ENCODE measurements around the gene FBXW8. TPM values are rescaled to one million over a fixed set of nuclear protein-coding genes. Genes with fewer than 3 reads are reported as not detected.

Gene FBXW8
- total RNA-seq, 1 experiment from 2014 or later = 14.2 TPM

DNA sequence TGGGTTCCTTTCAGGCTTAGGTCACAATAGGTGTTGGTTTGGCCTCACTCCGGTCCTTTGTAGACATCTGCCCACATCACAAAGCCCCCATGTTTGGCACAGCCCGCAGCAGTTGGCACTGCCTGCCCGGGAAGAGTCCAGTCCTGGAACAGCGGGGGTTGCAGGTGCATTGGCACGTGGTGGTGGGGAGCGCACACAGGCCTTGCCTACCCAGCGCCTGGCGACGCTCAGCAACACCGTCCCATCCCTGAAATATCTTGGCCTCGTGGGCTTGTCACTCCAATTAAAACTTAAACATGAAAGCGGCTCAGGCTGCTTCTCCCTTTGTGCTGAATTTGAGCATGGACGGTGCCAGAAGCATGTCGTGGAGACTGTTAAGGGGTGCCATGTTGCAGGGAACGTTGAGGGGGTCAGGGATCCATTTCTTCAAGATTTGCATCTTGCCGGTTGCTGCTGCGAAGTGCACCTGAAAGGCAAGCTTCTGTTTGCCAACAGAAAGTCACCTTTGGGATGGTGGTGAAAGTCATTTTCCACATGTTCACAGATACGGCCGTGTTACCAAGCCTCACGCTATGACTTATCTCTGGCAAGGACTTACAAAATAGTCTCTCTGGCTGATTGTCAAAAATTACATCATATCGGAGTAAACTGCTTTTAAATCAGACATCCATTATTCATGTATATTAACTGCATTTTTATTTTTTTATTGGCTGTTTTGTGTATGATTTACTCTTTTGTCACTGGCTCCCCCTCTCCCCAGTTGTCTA, 91.5 kb downstream of the FBXW8 start:
- no peak for DNase-seq (ENCODE audit: low read depth, low spot score)
- in situ Hi-C loops (cut with HindIII; ENCODE audit: low pct_unique_long_range_greater_than_20kb, low sequenced_read_pairs) = loop anchor here (25.0 kb wide), 1 partner anchor 110 kb away; no protein-coding TSS in a partner anchor

DNA sequence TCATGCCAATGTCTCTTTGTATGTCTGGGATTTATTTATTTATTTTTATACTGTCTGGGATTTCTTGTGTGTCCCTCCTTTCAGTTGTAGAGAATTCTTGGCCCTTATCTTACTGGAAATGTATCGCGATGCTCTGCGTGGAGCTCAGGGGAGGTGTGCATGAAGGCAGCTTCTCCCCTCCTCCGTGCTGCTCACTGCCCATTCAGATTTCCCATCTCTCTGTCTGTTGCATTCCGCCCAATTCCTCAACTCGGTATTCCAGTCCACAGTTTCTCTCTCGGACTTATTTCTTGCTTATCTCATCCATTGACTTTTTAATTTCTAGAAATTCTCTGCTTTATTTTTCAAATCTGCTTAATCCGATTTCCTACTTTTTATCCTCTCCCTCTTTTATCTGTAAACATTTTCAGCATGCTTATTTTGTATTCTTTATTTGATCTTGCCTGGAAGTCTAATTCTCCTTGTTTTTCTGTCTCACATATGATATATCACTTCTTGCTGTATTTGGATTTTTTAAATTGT, 93.2 kb downstream of the FBXW8 start:
- no peak for DNase-seq (ENCODE audit: low read depth, low spot score)
- in situ Hi-C loops (cut with HindIII; ENCODE audit: low pct_unique_long_range_greater_than_20kb, low sequenced_read_pairs) = loop anchor here (25.0 kb wide), 1 partner anchor 108 kb away; no protein-coding TSS in a partner anchor

DNA sequence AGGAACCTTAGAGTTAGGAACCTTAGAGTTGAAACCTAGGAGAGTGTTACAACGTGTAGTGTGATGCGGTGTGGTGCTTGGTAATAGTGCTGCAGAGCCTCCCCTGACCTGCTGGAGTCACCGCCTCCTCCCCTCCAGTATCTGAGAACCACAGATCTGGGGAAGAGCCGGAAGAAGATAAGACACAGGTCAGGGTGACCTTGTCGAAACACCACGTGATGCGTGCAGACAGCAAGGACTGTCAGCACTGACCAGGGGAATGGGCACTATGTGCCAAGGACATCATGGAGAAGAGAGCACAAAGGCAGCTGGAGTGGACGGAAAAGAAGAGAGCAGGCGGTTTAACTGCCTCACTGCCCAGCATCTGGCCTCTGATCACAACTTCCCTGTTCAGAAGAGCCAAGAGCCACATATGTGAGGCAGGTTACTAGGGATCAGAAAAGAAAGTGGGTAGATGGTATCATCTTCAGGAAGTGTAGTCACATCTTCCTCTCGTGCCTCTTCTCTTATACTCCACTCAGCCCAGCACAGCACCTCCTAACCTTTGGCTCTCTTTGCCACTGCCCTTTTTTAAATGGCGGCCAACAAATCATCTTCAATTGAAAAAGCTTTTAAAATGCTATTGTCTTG, 94.8 kb downstream of the FBXW8 start:
- DNase-seq (ENCODE audit: low read depth, low spot score) = no peak
- in situ Hi-C loops (cut with HindIII; ENCODE audit: low pct_unique_long_range_greater_than_20kb, low sequenced_read_pairs) = loop anchor here (25.0 kb wide), 1 partner anchor 107 kb away; no protein-coding TSS in a partner anchor

DNA sequence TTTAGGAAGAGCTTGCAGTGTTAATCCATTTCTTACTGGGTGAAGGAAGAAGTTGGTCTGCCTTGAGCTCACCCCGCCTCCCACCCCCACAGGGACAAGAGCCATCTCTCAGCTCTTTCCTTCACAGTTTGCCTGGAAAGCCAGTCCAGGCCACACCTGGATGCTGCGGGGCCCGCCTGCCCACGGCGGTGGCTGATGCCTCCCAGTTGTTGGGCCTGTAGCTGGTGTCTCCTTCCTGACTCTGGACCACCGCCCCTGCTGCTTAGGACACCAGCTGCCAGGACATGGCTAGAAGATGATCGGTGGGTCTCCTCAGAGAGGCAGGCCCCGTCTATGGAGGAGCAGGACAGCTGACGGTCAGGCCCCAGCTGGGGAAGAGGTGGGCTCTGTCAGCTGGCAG, 95.6 kb downstream of the FBXW8 start:
- no peak for DNase-seq (ENCODE audit: low read depth, low spot score)
- in situ Hi-C loops (cut with HindIII; ENCODE audit: low pct_unique_long_range_greater_than_20kb, low sequenced_read_pairs) = loop anchor here (25.0 kb wide), 1 partner anchor 106 kb away; no protein-coding TSS in a partner anchor

DNA sequence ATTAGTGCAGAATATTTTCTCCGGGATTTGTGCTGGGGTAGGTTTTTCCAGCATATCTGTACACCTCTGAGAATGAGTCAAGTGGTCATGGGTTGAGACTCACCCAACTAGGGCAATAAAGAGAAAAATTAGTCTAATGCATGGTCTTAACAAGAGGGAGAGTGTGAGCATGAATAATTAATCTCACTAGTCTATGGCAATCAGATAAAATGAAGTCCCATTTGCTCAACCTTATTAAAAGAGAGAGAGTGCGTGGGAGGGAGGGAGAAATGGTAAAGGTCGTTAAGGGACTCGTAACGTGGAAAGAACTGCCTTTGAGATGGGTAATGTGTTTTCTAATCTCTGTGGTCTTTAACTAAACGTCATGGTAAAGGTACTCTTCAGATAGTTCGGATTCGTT, 96.8 kb downstream of the FBXW8 start:
- in situ Hi-C loops (cut with HindIII; ENCODE audit: low pct_unique_long_range_greater_than_20kb, low sequenced_read_pairs) = loop anchor here (25.0 kb wide), 1 partner anchor 105 kb away; no protein-coding TSS in a partner anchor

DNA sequence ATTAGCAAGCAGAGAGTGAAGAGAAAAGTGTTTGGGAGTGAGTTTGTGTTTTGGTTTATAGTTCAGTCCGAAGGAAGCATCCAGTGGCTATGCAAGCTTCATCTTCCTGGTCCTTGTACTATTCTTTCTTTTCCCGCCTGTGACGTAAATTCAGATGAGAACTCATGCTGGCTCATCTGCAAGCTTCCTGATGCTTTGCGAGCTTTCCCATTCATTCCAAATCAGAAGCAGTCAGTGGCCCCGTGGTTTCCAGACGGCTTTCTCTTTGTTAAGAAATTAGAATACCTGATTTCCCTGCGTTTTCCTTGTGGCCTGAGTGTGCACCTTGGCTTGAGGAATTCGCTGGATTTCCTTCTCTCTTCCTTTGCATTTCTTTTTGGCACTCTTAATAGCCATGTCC, 99.0 kb downstream of the FBXW8 start:
- in situ Hi-C loops (cut with HindIII; ENCODE audit: low pct_unique_long_range_greater_than_20kb, low sequenced_read_pairs) = loop anchor here (25.0 kb wide), 1 partner anchor 103 kb away; no protein-coding TSS in a partner anchor
- DNase-seq (ENCODE audit: low read depth, low spot score) = no peak

More for the DNA sequence above, 96.8 kb downstream of the FBXW8 start:
- no peak for DNase-seq (ENCODE audit: low read depth, low spot score)

DNA sequence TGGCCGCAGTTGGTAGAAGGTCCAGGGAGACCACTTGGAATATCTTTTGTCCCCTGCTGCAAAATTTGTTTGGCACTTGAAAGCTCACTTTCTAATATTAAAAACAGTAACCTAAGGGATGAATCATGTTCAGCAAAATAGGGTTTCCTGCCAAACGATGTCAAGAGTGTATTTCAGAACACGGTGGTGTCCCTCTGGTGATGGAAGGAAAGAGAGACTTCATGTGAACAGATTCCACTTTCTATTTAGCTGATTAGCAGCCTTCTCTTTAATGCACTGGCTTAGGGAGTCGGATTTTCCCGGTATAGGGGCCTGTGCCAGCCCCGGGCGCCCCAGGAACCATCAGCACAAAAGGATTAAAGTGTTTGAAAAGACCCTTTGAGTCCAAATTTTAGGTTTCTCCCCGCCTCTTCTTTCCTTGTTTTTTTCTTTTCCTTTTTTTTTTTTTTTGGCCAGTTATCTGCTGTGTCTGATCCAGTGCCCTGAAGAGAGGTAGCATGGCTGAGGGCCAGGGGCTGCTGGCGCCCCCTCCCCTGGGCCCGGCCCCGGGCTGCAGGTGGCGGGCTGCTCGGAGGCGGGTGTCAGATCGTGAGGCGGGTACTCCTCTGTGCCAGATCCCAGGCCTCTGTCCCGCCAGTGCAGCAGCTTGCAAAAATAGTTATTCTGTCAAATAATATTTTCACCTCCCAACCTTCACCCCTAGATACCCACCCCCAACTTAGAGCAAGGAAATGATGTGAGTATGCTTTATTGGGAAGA, 100.1 kb downstream of the FBXW8 start:
- no peak for DNase-seq (ENCODE audit: low read depth, low spot score)
- in situ Hi-C loops (cut with HindIII; ENCODE audit: low pct_unique_long_range_greater_than_20kb, low sequenced_read_pairs) = loop anchor here (25.0 kb wide), 1 partner anchor 101 kb away; no protein-coding TSS in a partner anchor

DNA sequence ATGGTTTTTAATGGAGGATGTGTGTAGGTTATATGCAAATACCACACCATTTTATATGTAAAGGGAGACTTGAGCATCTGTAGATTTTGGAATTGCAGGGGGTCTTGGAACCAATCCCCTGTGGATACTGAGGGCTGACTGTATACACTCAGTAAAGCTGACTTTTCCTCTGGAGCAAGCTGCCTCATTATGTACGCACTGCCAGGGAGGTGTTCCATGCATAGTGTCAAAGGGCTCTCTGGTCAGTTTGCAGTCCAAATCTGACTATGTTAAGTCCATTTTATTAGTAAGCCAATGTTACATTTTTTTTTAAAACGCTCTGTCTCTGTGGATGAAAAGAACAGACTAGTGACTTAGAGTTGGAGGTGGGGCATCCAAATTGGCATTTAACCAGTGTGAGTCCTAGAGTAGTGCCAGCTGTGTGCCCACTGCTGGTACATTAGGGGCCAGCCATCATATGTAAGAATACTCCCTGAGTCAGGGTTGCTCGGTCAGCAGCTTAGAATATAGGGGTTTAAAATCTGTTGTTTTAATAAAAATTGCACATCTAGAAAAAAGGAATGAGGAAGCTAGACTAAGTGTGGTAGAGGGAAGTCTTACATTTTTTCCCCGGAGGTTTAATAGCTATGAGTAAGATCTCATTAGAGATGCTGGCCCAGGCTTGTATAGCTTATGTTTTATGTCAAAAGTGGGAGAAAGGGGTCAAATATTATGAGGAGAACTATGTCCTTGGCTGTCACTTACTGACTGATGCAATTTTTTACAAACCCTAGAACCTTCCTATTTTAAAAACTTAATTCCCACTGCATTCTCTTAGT, 101.4 kb downstream of the FBXW8 start:
- no peak for DNase-seq (ENCODE audit: low read depth, low spot score)
- in situ Hi-C loops (cut with HindIII; ENCODE audit: low pct_unique_long_range_greater_than_20kb, low sequenced_read_pairs) = loop anchor here (25.0 kb wide), 1 partner anchor 100 kb away; no protein-coding TSS in a partner anchor

DNA sequence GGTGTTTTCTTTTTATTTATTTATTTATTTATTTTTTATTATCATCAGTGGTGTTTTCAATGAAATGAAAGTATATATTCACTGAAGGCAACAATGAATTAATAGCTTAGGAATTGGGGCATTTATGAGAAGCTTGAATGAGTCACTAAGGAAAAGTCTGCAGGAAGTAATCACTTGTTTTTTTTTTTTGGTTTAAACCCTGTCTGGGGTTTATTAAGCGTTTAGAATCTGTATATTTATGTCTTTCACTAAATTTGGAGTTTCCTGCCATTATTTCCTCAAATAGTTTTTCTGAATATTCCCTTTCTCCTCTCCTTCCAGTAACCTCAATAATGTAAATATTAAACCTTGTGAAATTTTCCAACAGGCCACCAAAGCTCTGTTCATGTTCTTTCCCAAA, 103.0 kb downstream of the FBXW8 start:
- no peak for DNase-seq (ENCODE audit: low read depth, low spot score)
- in situ Hi-C loops (cut with HindIII; ENCODE audit: low pct_unique_long_range_greater_than_20kb, low sequenced_read_pairs) = loop anchor here (25.0 kb wide), 1 partner anchor 99 kb away; no protein-coding TSS in a partner anchor

DNA sequence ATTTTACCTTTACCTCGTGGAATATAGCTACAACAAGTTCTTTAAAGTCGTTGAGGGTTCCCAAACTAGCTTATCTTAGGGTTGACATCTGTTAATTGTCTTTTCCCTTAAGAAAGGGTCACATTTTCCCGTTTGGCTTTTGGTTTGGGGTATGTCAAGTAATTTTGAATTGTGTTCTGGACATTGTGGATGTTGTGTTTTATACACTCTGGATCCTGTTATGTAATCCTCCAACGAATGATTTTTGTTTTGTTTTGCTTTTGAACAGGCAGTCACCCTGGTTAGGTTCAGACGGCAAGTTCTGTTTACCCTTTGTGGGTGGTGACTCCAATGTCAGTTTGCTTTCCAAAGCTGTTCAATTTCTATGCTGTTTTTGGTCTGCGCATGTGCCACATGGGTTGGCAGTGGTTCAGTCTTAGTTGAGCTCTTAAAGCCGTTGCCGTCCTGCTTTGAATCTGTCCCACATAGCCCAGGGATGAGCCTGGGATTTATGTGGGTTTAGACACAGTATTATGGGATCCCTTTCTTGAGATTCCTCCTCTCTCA, 103.7 kb downstream of the FBXW8 start:
- DNase-seq (ENCODE audit: low read depth, low spot score) = no peak
- in situ Hi-C loops (cut with HindIII; ENCODE audit: low pct_unique_long_range_greater_than_20kb, low sequenced_read_pairs) = loop anchor here (25.0 kb wide), 1 partner anchor 98 kb away; no protein-coding TSS in a partner anchor

DNA sequence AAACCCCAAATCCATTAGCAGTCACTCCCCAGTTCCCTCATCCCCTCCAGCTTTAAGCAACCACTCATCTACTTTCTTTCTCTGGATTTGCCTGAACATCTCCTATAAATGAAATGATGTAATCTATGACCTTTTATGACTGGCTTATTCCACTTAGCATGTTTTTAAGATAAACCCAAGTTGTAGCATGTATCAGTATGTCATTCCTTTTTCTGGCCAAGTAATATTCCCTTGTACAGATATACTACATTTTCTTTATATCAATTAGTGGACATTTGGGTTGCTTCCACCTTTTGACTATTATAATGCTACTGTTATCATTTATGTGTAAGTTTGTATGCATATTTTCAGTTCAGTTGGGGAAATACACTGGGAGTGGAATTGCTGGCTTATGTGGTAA, 105.1 kb downstream of the FBXW8 start:
- in situ Hi-C loops (cut with HindIII; ENCODE audit: low pct_unique_long_range_greater_than_20kb, low sequenced_read_pairs) = loop anchor here (25.0 kb wide), 1 partner anchor 96 kb away; no protein-coding TSS in a partner anchor
- no peak for DNase-seq (ENCODE audit: low read depth, low spot score)

DNA sequence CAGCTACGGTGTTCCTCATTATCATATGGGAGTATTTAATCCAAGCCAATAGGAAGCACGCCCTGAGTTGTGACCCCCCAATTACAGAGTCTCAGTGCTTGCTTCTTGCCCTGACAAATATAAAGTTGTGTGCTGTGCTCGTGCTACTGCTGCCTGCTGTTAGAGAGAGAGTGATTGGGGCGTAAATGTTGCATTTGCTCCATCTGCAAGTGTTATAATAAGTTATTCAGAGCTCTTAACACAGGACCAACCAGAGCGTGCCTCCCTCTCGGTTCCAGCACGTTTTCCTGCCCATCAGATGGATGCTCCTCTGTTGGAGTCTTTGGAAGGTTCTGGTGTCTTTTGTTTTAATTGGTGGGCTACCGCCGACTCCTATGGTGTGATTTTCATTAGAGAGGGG, 107.1 kb downstream of the FBXW8 start:
- no peak for DNase-seq (ENCODE audit: low read depth, low spot score)
- in situ Hi-C loops (cut with HindIII; ENCODE audit: low pct_unique_long_range_greater_than_20kb, low sequenced_read_pairs) = loop anchor here (25.0 kb wide), 1 partner anchor 94 kb away; no protein-coding TSS in a partner anchor

DNA sequence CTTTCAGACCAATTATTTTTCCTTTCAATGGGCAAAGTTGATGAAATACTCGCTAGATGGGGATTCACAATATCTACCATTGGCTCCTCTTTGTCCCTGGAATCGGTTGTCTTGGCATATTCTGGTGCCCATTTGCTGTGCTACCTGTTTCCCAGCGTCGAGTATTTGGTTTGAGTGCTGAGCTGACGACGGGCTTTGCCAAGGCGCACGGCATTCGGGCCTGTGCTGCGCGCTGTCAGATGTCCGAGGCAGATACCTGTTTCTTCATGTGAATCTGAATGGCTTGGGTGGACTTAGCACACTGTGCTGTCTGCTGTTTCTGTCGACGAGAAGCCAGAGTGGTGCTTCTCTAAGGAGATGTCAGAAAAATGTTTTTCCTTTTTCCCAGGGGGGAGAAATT, 107.5 kb downstream of the FBXW8 start:
- in situ Hi-C loops (cut with HindIII; ENCODE audit: low pct_unique_long_range_greater_than_20kb, low sequenced_read_pairs) = loop anchor here (25.0 kb wide), 1 partner anchor 94 kb away; no protein-coding TSS in a partner anchor
- DNase-seq (ENCODE audit: low read depth, low spot score) = no peak

DNA sequence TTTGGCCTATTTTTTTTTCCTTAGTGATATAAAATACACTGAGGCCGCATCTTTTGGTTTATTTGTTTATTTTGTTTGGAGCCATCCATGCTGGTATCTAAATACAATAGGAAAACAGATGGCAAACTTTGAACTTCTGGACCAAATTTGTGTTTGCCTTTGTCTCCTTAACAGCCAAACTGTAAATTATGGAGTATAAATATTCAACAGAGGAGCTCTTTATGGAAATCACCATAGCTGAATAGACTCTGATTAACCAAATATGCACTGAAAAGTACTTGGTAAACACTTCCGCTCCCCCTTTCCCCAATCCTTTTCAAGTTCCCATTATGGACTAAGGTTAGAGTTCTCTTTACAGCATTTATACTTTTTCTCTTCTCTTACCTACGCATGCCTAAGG, 107.9 kb downstream of the FBXW8 start:
- in situ Hi-C loops (cut with HindIII; ENCODE audit: low pct_unique_long_range_greater_than_20kb, low sequenced_read_pairs) = loop anchor here (25.0 kb wide), 1 partner anchor 94 kb away; no protein-coding TSS in a partner anchor

DNA sequence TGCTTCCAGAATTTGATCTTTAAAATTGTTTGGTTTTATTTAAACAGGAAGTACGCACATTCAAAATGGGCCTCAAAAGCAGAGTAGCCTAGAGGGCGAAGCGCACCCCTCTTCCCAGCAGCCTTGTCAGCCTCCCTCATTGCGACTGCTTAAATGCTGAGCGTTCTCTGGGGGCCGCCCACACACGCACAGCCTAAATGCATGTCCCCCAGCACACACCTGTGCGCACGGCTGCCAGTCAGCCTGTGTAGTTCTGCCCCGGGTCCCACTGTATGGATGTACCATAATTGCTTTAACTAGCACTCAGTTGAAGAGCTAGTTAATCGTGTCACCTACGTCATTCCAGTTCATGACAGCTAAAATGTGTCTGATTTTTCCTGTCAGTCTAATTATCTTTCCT, 109.1 kb downstream of the FBXW8 start:
- in situ Hi-C loops (cut with HindIII; ENCODE audit: low pct_unique_long_range_greater_than_20kb, low sequenced_read_pairs) = loop anchor here (25.0 kb wide), 1 partner anchor 92 kb away; no protein-coding TSS in a partner anchor
- no peak for DNase-seq (ENCODE audit: low read depth, low spot score)

More for the DNA sequence above, 107.9 kb downstream of the FBXW8 start:
- DNase-seq (ENCODE audit: low read depth, low spot score) = no peak

DNA sequence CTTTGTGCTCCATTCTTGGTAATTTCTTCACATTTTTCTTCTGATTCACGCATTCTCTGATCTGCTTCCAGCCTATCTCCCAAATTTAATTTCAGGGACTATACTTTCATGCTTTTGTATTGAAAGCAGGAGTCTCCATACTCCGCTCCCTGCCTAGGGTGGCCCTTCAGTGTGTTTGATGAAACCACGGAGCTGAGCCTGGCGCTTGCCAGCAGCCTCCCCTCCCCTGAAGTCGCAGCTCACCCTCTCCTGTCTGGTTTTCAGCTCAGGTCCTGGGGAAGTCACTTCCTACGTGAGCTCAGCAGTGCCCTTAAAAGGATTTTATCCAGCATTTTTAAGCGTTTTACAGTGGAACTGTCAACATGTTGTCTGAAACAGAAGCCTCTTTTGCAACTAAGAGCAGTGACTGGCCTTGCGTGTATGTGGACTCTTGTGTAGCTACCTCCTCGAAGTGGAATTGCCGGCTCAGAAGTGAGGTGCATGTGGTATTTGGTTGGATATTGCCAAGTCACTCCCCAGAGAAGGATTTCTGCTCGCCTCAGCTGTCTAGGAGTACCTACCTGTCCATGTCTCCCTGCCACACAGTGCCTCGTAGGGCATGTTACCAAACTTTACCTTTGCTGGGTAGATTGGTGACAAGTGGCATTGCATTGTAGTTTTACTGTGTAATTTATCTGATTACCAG, 109.9 kb downstream of the FBXW8 start:
- in situ Hi-C loops (cut with HindIII; ENCODE audit: low pct_unique_long_range_greater_than_20kb, low sequenced_read_pairs) = loop anchor here (25.0 kb wide), 1 partner anchor 92 kb away; no protein-coding TSS in a partner anchor
- no peak for DNase-seq (ENCODE audit: low read depth, low spot score)

All from SK-MEL-5 (cell line).